ENCODE results near the gene CAND2. TPM values are rescaled to one million over a fixed set of nuclear protein-coding genes. Genes with fewer than 3 reads are reported as not detected.
"Not testable (repeated sequence)": the region's sequence is repeated elsewhere in the genome, so short reads cannot be mapped to it uniquely, and the experiment has no call there.

The CAND2 gene
- total RNA-seq, 4 donors from 2014 or later, result 0.63 to 4.2 (median 2.8) TPM

- no peak for DNase-seq (ENCODE audit: low spot score in 2 of 2)
- WGBS, 2 donors, result 58 to 74% methylated on average over 4 of the region's 4 CpGs
- H3K4me3 ChIP-seq (ENCODE audit: low read depth, poor library complexity, severe bottlenecking), result no peak overlapping the region
- TF ChIP-seq POLR2A (IDR thresholded peaks at IDR 0.05) (no peak), CTCF (IDR thresholded peaks at IDR 0.05) (no peak)
- intact Hi-C loops (cut with DNase I; ENCODE audit: low total_unique reads), result no loop called here
These were observed 21.9 kb upstream of the CAND2 start for GRCh38 chr3:12774619-12775018.

- intact Hi-C loops (cut with DNase I; ENCODE audit: low total_unique reads), result no loop called here
These were observed 21.3 kb upstream of the CAND2 start for GRCh38 chr3:12775226-12775625.

DNA sequence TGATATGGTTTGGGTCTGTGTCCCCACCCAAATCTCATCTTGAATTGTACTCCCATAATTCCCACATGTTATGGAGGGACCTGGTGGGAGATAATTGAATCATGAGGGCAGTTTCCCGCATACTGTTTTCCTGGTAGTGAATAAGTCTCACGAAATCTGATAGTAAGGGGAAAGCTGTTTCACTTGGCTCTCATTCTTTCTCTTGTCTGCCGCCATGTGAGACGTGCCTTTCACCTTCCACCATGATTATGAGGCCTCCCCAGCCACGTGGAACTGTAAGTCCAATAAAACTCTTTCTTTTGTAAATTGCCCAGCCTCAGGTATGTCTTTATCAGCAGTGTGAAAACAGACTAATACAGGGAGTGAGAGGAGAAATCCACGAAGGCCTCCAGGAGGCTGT, 20.5 kb upstream of the CAND2 start:
- 70 to 82% methylated on average over 6 of the region's 6 CpGs for WGBS, 2 donors
- H3K4me3 ChIP-seq (ENCODE audit: low read depth, poor library complexity, severe bottlenecking); intact Hi-C loops (cut with DNase I; ENCODE audit: low total_unique reads); DNase-seq (ENCODE audit: low spot score in 2 of 2): not testable (repeated sequence)

More at GRCh38 chr3:12775226-12775625, 21.3 kb upstream of the CAND2 start:
- TF ChIP-seq POLR2A (IDR thresholded peaks at IDR 0.05), result no peak
- WGBS, 2 donors, result 83% methylated on average over 1 of the region's 1 CpG; no CpG with 5 or more reads in 1 of the 2 donors
- H3K4me3 ChIP-seq (ENCODE audit: low read depth, poor library complexity, severe bottlenecking), result no peak overlapping the region
- DNase-seq (ENCODE audit: low spot score in 2 of 2), result no peak

DNA sequence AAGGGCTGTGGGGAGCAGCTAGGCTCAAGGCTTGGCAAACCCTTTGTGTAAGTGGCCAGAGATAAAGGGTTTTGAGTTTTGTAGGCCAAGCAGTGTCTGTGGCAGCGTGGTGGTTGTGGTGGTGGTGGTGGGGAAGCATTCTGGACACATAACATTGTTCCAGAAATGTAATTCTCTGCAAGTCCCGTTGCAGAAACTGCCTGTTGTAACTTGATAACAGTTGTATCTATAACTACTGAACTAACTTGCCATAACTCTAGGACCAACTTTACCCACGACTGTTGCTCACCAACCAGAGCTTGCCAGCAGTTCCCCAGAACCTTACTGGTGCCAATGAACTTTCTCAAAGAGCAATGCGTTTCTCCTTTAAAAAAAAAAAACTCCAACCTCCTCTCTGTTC, 19.3 kb upstream of the CAND2 start:
- no peak overlapping the region for H3K4me3 ChIP-seq (ENCODE audit: low read depth, poor library complexity, severe bottlenecking)
- TF ChIP-seq CTCF (IDR thresholded peaks at IDR 0.05) (no peak), POLR2A (IDR thresholded peaks at IDR 0.05) (no peak)
- intact Hi-C loops (cut with DNase I; ENCODE audit: low total_unique reads), result no loop called here
- no peak for DNase-seq (ENCODE audit: low spot score in 2 of 2)
- WGBS, 2 donors, result 44 to 53% methylated on average over 4 of the region's 4 CpGs

DNA sequence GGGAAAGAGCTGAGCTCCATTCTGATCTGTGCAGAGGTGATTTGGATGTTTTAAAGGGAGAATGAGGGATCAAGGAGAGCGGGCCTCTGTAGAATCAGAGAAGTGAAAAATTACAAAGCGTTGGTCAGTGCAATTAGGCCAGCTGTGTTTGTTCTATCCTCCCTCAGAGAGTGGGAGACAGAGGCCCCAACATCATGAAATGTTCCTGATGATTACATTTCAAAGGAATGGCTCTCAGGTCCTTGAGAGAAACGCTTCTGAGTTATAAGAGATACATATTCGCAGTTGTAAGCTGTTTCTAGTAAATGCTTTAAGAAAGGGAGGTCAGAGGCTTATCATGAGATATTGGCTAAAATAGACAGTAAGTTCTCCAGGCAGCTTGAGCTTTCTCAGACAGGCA, 15.7 kb upstream of the CAND2 start:
- TF ChIP-seq POLR2A (IDR thresholded peaks at IDR 0.05), result no peak
- no peak for TF ChIP-seq CTCF (IDR thresholded peaks at IDR 0.05)
- 78 to 89% methylated on average over 4 of the region's 4 CpGs for WGBS, 2 donors
- intact Hi-C loops (cut with DNase I; ENCODE audit: low total_unique reads), result no loop called here

GRCh38 chr3:12782172-12782815, 14.2 kb upstream of the CAND2 start:
- 72% methylated on average over 6 of the region's 6 CpGs for WGBS, 2 donors
- intact Hi-C loops (cut with DNase I; ENCODE audit: low total_unique reads), result no loop called here
- DNase-seq (ENCODE audit: low spot score in 2 of 2), result no peak
- no peak for TF ChIP-seq POLR2A (IDR thresholded peaks at IDR 0.05)
- TF ChIP-seq CTCF (IDR thresholded peaks at IDR 0.05), result no peak
- no peak overlapping the region for H3K4me3 ChIP-seq (ENCODE audit: low read depth, poor library complexity, severe bottlenecking)

More for the DNA sequence above, 15.7 kb upstream of the CAND2 start:
- H3K4me3 ChIP-seq (ENCODE audit: low read depth, poor library complexity, severe bottlenecking), result no peak overlapping the region
- DNase-seq (ENCODE audit: low spot score in 2 of 2), result no peak

GRCh38 chr3:12785096-12785495, 11.4 kb upstream of the CAND2 start:
- intact Hi-C loops (cut with DNase I; ENCODE audit: low total_unique reads), result no loop called here
- WGBS, 2 donors, result 48 to 58% methylated on average over 4 of the region's 4 CpGs
- TF ChIP-seq POLR2A (IDR thresholded peaks at IDR 0.05) (no peak), CTCF (IDR thresholded peaks at IDR 0.05) (no peak)

GRCh38 chr3:12787346-12787745, 9.1 kb upstream of the CAND2 start:
- H3K4me3 ChIP-seq (ENCODE audit: low read depth, poor library complexity, severe bottlenecking); intact Hi-C loops (cut with DNase I; ENCODE audit: low total_unique reads): not testable (repeated sequence)
- WGBS, 2 donors, result 25 to 68% methylated on average over 8 to 9 of the region's 9 CpGs
- DNase-seq (ENCODE audit: low spot score in 2 of 2), result peak; percentile 51 to 90

More at GRCh38 chr3:12785096-12785495, 11.4 kb upstream of the CAND2 start:
- no peak for DNase-seq (ENCODE audit: low spot score in 2 of 2)
- no peak overlapping the region for H3K4me3 ChIP-seq (ENCODE audit: low read depth, poor library complexity, severe bottlenecking)

DNA sequence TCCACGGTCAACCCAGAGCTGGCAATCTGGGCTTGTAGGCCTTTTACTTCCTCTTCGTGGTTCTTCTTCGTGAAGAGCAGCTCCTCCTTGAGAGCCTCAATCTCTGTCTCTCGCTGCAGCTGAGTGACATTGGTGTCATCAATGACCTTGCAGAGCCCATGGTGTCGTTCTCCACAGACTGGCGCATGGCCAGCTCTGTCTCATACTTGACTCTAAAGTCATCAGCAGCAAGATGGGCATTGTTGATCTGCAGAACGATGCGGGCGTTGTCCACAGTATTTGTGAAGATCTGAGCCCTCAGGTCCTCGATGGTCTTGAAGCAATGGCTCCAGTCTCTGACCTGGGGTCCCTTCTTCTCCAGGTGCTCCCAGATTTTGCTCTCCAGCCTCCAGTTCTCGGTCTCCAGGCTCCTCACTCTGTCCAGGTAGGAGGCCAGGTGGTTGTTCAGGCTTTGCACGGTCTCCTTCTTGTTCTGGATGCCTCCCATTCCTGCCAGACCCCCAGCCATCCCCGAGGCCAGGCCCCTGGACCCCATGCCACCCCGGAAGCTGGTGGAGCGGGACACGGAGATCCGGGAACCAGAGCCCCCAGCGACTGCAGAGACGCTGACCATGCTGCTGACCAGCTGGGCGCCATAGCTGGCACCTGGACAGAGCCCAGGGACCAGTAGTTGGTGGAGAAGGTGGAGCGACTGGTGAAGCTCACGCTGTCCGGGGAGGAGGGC, 8.4 kb upstream of the CAND2 start:
- H3K4me3 ChIP-seq (ENCODE audit: low read depth, poor library complexity, severe bottlenecking); DNase-seq (ENCODE audit: low spot score in 2 of 2); intact Hi-C loops (cut with DNase I; ENCODE audit: low total_unique reads): not testable (repeated sequence)

More for the DNA sequence above, 8.4 kb upstream of the CAND2 start:
- 84 to 90% methylated on average over 21 to 23 of the region's 23 CpGs for WGBS, 2 donors
